Measurements from ENCODE around the gene CCSER1. TPM values are rescaled to one million over a fixed set of nuclear protein-coding genes. Genes with fewer than 3 reads are reported as not detected.

Gene CCSER1
- total and polyA plus RNA-seq, 2 experiments from 2014 or later = 2.9 to 3.4 TPM

GRCh38 chr4:90306810-90307209 is 179.6 kb downstream of the CCSER1 start:
- H3K4me3 ChIP-seq = no peak overlapping the region
- H3K27me3 ChIP-seq (ENCODE audit: insufficient read depth) = no peaks in the 10 kb centered on the region
- TF ChIP-seq NANOG (IDR thresholded peaks at IDR 0.05; ENCODE audit: borderline replicate concordance) = no peak
- no peak for TF ChIP-seq STAT1 (IDR thresholded peaks at IDR 0.05; ENCODE audit: unreplicated experiment)
- TF ChIP-seq ZNF331 (CRISPR knock-in tag; IDR thresholded peaks at IDR 0.05; ENCODE audit: low read depth) = no peak
- TF ChIP-seq ZNF114 (CRISPR knock-in tag; IDR thresholded peaks at IDR 0.05) = no peak
- no peak for TF ChIP-seq POLR2AphosphoS5 (IDR thresholded peaks at IDR 0.05; ENCODE audit: low read depth)
- TF ChIP-seq CREB1 (CRISPR knock-in tag; IDR thresholded peaks at IDR 0.05; ENCODE audit: low read depth) = no peak
- no peak for TF ChIP-seq CTCF (conservative IDR thresholded peaks at IDR 0.05; ENCODE audit: low read depth in 2 of 2)
- no peak for TF ChIP-seq EZH2phosphoT487 (IDR thresholded peaks at IDR 0.05; ENCODE audit: unreplicated experiment)
- TF ChIP-seq EZH2 (IDR thresholded peaks at IDR 0.05; ENCODE audit: low read depth, unreplicated experiment) = no peak
- TF ChIP-seq, protein P1, sequence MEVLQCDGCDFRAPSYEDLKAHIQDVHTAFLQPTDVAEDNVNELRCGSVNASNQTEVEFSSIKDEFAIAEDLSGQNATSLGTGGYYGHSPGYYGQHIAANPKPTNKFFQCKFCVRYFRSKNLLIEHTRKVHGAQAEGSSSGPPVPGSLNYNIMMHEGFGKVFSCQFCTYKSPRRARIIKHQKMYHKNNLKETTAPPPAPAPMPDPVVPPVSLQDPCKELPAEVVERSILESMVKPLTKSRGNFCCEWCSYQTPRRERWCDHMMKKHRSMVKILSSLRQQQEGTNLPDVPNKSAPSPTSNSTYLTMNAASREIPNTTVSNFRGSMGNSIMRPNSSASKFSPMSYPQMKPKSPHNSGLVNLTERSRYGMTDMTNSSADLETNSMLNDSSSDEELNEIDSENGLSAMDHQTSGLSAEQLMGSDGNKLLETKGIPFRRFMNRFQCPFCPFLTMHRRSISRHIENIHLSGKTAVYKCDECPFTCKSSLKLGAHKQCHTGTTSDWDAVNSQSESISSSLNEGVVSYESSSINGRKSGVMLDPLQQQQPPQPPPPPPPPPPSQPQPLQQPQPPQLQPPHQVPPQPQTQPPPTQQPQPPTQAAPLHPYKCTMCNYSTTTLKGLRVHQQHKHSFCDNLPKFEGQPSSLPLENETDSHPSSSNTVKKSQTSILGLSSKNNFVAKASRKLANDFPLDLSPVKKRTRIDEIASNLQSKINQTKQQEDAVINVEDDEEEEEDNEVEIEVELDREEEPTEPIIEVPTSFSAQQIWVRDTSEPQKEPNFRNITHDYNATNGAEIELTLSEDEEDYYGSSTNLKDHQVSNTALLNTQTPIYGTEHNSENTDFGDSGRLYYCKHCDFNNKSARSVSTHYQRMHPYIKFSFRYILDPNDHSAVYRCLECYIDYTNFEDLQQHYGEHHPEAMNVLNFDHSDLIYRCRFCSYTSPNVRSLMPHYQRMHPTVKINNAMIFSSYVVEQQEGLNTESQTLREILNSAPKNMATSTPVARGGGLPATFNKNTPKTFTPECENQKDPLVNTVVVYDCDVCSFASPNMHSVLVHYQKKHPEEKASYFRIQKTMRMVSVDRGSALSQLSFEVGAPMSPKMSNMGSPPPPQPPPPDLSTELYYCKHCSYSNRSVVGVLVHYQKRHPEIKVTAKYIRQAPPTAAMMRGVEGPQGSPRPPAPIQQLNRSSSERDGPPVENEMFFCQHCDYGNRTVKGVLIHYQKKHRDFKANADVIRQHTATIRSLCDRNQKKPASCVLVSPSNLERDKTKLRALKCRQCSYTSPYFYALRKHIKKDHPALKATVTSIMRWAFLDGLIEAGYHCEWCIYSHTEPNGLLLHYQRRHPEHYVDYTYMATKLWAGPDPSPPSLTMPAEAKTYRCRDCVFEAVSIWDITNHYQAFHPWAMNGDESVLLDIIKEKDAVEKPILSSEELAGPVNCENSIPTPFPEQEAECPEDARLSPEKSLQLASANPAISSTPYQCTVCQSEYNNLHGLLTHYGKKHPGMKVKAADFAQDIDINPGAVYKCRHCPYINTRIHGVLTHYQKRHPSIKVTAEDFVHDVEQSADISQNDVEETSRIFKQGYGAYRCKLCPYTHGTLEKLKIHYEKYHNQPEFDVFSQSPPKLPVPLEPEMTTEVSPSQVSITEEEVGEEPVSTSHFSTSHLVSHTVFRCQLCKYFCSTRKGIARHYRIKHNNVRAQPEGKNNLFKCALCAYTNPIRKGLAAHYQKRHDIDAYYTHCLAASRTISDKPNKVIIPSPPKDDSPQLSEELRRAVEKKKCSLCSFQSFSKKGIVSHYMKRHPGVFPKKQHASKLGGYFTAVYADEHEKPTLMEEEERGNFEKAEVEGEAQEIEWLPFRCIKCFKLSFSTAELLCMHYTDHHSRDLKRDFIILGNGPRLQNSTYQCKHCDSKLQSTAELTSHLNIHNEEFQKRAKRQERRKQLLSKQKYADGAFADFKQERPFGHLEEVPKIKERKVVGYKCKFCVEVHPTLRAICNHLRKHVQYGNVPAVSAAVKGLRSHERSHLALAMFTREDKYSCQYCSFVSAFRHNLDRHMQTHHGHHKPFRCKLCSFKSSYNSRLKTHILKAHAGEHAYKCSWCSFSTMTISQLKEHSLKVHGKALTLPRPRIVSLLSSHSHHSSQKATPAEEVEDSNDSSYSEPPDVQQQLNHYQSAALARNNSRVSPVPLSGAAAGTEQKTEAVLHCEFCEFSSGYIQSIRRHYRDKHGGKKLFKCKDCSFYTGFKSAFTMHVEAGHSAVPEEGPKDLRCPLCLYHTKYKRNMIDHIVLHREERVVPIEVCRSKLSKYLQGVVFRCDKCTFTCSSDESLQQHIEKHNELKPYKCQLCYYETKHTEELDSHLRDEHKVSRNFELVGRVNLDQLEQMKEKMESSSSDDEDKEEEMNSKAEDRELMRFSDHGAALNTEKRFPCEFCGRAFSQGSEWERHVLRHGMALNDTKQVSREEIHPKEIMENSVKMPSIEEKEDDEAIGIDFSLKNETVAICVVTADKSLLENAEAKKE (CRISPR knock-in tag; IDR thresholded peaks at IDR 0.05) = no peak
- no peak for TF ChIP-seq REST (IDR thresholded peaks at IDR 0.05; ENCODE audit: unreplicated experiment)
- no peak for TF ChIP-seq JUNB (IDR thresholded peaks at IDR 0.05; ENCODE audit: unreplicated experiment)
- TF ChIP-seq, protein P2, sequence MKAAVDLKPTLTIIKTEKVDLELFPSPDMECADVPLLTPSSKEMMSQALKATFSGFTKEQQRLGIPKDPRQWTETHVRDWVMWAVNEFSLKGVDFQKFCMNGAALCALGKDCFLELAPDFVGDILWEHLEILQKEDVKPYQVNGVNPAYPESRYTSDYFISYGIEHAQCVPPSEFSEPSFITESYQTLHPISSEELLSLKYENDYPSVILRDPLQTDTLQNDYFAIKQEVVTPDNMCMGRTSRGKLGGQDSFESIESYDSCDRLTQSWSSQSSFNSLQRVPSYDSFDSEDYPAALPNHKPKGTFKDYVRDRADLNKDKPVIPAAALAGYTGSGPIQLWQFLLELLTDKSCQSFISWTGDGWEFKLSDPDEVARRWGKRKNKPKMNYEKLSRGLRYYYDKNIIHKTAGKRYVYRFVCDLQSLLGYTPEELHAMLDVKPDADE (IDR thresholded peaks at IDR 0.05) = no peak
- Mint-ChIP-seq H3K9me3 (peaks cover 4% of the 10 kb centered on the region; the same call in 2 of the 3 replicates), H3K36me3 (ENCODE audit: low read depth) (no peaks in the 10 kb centered on the region; the same call in 2 of the 3 replicates), H3K27me3 (ENCODE audit: insufficient read depth, low read depth, poor library complexity) (no peaks in the 10 kb centered on the region), H3K27ac (no peak overlapping the region), H3K4me3 (no peak overlapping the region), H3K4me1 (no peaks in the 10 kb centered on the region; the same call in 2 of the 3 replicates)
- H3K4me2 ChIP-seq = no peak overlapping the region
- DNase-seq (ENCODE audit: low spot score) = no peak
- no peaks in the 10 kb centered on the region for H3K4me1 ChIP-seq (ENCODE audit: insufficient read depth)
- H3F3A ChIP-seq (replicated peaks; ENCODE audit: low read depth) = no peaks in the 10 kb centered on the region
- no peak overlapping the region for H2AFZ ChIP-seq
- no peaks in the 10 kb centered on the region for H3K9me2 ChIP-seq (ENCODE audit: insufficient read depth)
- H3K36me3 ChIP-seq (ENCODE audit: insufficient read depth) = no peaks in the 10 kb centered on the region
- ATAC-seq = no peak
- H3K27ac ChIP-seq (ENCODE audit: low read depth) = no peak overlapping the region
- H3K79me2 ChIP-seq (replicated peaks; ENCODE audit: insufficient read depth) = no peaks in the 10 kb centered on the region
- no peaks in the 10 kb centered on the region for H4K20me1 ChIP-seq (replicated peaks; ENCODE audit: insufficient read depth)
